ENCODE data around the gene PI4K2A.

GRCh38 chr10:97667463-97667862, 27.0 kb downstream of the PI4K2A start:
- TF ChIP-seq CTCF (IDR thresholded peaks at IDR 0.05; ENCODE audit: insufficient read depth, low read length, poor library complexity, severe bottlenecking) (no peak), EZH2phosphoT487 (conservative IDR thresholded peaks at IDR 0.05; ENCODE audit: low read length) (no peak)
